GM23338 (cell line): ENCODE data around the gene ITGA2.

Experiments used
- EZH2 ChIP-seq: fragments of 200-600 bp; sonication (generic); IDR thresholded peaks from one replicate; pipeline ENCODE4 v1.8.0; 2017; ENCODE audit warnings: antibody characterized with exemption, mild to moderate bottlenecking, low read depth; ENCODE audit not compliant: unreplicated experiment
- POLR2AphosphoS5 ChIP-seq: IDR thresholded peaks from 2 replicates; pipeline ENCODE4 v1.6.1; 2016; ENCODE audit warnings: antibody characterized with exemption, low read depth
- TF ChIP-seq, protein P1 (sequence below): IDR thresholded peaks from 2 replicates; pipeline ENCODE4 v1.6.1; 2016; ENCODE audit warnings: antibody characterized with exemption
- TF ChIP-seq, protein P2 (sequence below), 2 experiments: fragments of 200-600 bp in 1 of 2; sonication (generic) in 1 of 2; conservative IDR thresholded peaks; 2 replicates each; pipeline versions ENCODE4 v1.5.1 to v1.6.1; 2016 to 2017; ENCODE audit warnings: antibody characterized with exemption in 2 of 2, low read depth in 2 of 2, mild to moderate bottlenecking in 2 of 2, moderate library complexity in 1 of 2

DNA sequence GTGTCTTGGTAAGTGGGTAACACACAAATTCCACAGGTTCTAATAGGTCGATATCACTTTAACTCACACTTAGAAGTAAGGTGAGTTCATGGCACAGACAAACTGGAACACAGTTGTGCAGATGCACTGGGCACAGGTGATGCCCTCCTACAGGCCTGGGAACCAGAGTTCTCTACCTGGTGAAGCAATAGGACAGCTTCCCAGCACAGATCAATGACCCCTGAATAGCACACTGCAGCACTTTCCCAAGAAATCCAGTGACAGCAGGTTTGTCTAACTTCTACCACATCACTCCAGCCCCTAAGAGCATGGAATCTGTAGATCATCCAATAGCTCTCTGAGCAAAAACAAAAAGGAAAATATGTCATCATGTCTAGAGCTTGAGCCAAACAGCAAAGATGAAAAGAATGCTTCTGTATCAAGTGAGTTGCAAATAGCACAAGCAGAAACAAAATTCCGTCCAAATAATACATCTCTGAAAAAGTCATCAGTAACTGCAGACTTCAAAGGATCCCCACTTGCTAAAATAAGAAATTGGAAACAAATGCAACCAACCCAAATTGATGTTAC lies 86.9 kb downstream of the ITGA2 start:
- TF ChIP-seq EZH2 (no peak), POLR2AphosphoS5 (no peak)
- TF ChIP-seq, protein P1, sequence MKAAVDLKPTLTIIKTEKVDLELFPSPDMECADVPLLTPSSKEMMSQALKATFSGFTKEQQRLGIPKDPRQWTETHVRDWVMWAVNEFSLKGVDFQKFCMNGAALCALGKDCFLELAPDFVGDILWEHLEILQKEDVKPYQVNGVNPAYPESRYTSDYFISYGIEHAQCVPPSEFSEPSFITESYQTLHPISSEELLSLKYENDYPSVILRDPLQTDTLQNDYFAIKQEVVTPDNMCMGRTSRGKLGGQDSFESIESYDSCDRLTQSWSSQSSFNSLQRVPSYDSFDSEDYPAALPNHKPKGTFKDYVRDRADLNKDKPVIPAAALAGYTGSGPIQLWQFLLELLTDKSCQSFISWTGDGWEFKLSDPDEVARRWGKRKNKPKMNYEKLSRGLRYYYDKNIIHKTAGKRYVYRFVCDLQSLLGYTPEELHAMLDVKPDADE, result no peak
- TF ChIP-seq, protein P2, sequence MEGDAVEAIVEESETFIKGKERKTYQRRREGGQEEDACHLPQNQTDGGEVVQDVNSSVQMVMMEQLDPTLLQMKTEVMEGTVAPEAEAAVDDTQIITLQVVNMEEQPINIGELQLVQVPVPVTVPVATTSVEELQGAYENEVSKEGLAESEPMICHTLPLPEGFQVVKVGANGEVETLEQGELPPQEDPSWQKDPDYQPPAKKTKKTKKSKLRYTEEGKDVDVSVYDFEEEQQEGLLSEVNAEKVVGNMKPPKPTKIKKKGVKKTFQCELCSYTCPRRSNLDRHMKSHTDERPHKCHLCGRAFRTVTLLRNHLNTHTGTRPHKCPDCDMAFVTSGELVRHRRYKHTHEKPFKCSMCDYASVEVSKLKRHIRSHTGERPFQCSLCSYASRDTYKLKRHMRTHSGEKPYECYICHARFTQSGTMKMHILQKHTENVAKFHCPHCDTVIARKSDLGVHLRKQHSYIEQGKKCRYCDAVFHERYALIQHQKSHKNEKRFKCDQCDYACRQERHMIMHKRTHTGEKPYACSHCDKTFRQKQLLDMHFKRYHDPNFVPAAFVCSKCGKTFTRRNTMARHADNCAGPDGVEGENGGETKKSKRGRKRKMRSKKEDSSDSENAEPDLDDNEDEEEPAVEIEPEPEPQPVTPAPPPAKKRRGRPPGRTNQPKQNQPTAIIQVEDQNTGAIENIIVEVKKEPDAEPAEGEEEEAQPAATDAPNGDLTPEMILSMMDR (conservative IDR thresholded peaks at IDR 0.05; ENCODE audit: low read depth in 2 of 2), result no peak
